DLD1 (cell line): ENCODE results near the gene DLGAP4.

ENCODE experiments used
- in situ Hi-C: cut with HindIII; loops from 2 replicates; pipeline ENCODE4 v1.10.0; 2017; ENCODE audit warnings: low sequenced_read_pairs

DLGAP4 gene

GRCh38 chr20:36305602-36306551 is at the start of gene DLGAP4:
TSS of gene DLGAP4 (plus strand) at chr20:36306339. CDS start at chr20:36431718, 125,379 bp downstream.
- in situ Hi-C loops, result no loop called here

- in situ Hi-C loops, result no loop called here
Observed at GRCh38 chr20:36259177-36260061, 46.7 kb upstream of the DLGAP4 start.

- in situ Hi-C loops, result no loop called here
Observed at GRCh38 chr20:36260316-36260715, 45.8 kb upstream of the DLGAP4 start.

- in situ Hi-C loops, result no loop called here
Observed at GRCh38 chr20:36261389-36262105, 44.6 kb upstream of the DLGAP4 start.

- in situ Hi-C loops, result no loop called here
Observed at GRCh38 chr20:36262440-36262839, 43.7 kb upstream of the DLGAP4 start.

- in situ Hi-C loops, result no loop called here
Observed at GRCh38 chr20:36264426-36265246, 41.5 kb upstream of the DLGAP4 start.

GRCh38 chr20:36266189-36266588 is 40.0 kb upstream of the DLGAP4 start:
- in situ Hi-C loops, result no loop called here

GRCh38 chr20:36267605-36268381 is 38.3 kb upstream of the DLGAP4 start:
- in situ Hi-C loops, result no loop called here

GRCh38 chr20:36268440-36269342 is 37.4 kb upstream of the DLGAP4 start:
- in situ Hi-C loops, result no loop called here

GRCh38 chr20:36269507-36269906 is 36.6 kb upstream of the DLGAP4 start:
- in situ Hi-C loops, result no loop called here

- in situ Hi-C loops, result no loop called here
Observed at GRCh38 chr20:36270744-36271638, 35.1 kb upstream of the DLGAP4 start.

GRCh38 chr20:36271639-36272546 is 34.2 kb upstream of the DLGAP4 start:
- in situ Hi-C loops, result no loop called here

GRCh38 chr20:36272547-36273220 is 33.5 kb upstream of the DLGAP4 start:
- in situ Hi-C loops, result no loop called here

GRCh38 chr20:36273414-36274180 is 32.5 kb upstream of the DLGAP4 start:
- in situ Hi-C loops, result no loop called here
